Esophagus muscularis mucosa (tissue), 3 donors: ENCODE measurements around the gene KREMEN1.

Source experiments
- CTCF ChIP-seq, 3 experiments: fragments of 200-600 bp in 2 of 3; fragments of 450-650 bp in 1 of 3; sonication (generic) in 2 of 3; IDR thresholded peaks; one replicate each; pipeline ENCODE4 v1.5.1; 2017 to 2019; ENCODE audit warnings: antibody characterized with exemption in 3 of 3, mild to moderate bottlenecking in 2 of 3, moderate library complexity in 1 of 3
- POLR2A ChIP-seq: fragments of 450-650 bp; IDR thresholded peaks from one replicate; pipeline ENCODE4 v1.6.1; 2017; ENCODE audit warnings: antibody characterized with exemption, moderate library complexity, mild to moderate bottlenecking, low read depth
- POLR2AphosphoS5 ChIP-seq, 2 donors: sonication (generic); formaldehyde crosslinking; IDR thresholded peaks; one replicate each; pipeline ENCODE4 v1.6.1; 2017; ENCODE audit warnings: antibody characterized with exemption in 2 of 2

- TF ChIP-seq POLR2AphosphoS5 (IDR thresholded peaks at IDR 0.05) (no peak), POLR2A (no peak), CTCF (IDR thresholded peaks at IDR 0.05) (no peak)
These were observed 23.8 kb upstream of the KREMEN1 start for GRCh38 chr22:29048822-29049654.
